Gastrocnemius medialis (tissue), 4 donors: ENCODE results near the gene FAM199X. TPM values are rescaled to one million over a fixed set of nuclear protein-coding genes. Genes with fewer than 3 reads are reported as not detected.

Experiments
- ATAC-seq, 2 donors: fragments of 150-250 bp; one replicate each; pipeline ENCODE4 v1.9.1; 2016
- DNase-seq, 2 donors: peaks; one replicate each; pipeline ENCODE4 v3.0.0-alpha.2; 2019
- H3K27ac ChIP-seq, 4 donors: fragments of 200-600 bp; sonication (generic); 1 replicate in 1 of 4; 2 replicates in 3 of 4; pipeline ENCODE4 v1.5.1; 2016 to 2018; ENCODE audit warnings: mild to moderate bottlenecking in 2 of 4, moderate library complexity in 1 of 4
- H3K27me3 ChIP-seq, 3 donors: fragments of 200-600 bp; sonication (generic) in 2 of 3; 1 replicate in 1 of 3; 2 replicates in 2 of 3; pipeline versions ENCODE4 v1.5.1 to v1.6.0; 2016 to 2019; ENCODE audit warnings: mild to moderate bottlenecking in 1 of 3, moderate library complexity in 1 of 3
- H3K36me3 ChIP-seq, 2 donors: fragments of 200-600 bp; sonication (generic) in 1 of 2; one replicate each; pipeline ENCODE4 v1.5.1; 2017 to 2018
- H3K4me1 ChIP-seq, 2 donors: fragments of 200-600 bp; sonication (generic) in 1 of 2; one replicate each; pipeline ENCODE4 v1.5.1; 2016 to 2017; ENCODE audit warnings: mild to moderate bottlenecking in 2 of 2
- H3K4me3 ChIP-seq, 4 donors: fragments of 200-600 bp; sonication (generic) in 3 of 4; 1 replicate in 1 of 4; 2 replicates in 3 of 4; pipeline ENCODE4 v1.5.1; 2016 to 2019; ENCODE audit warnings: mild to moderate bottlenecking in 2 of 4
- H3K9me3 ChIP-seq, 3 donors: fragments of 200-600 bp; sonication (generic) in 2 of 3; 1 replicate in 1 of 3; 2 replicates in 2 of 3; pipeline ENCODE4 v1.5.1; 2016 to 2019
- CTCF ChIP-seq, 5 experiments: fragments of 450-650 bp in 3 of 5; fragments of 200-600 bp in 2 of 5; sonication (generic) in 2 of 5; IDR thresholded peaks in 4 of 5; conservative IDR thresholded peaks in 1 of 5; 1 replicate in 4 of 5; 2 replicates in 1 of 5; pipeline ENCODE4 v1.5.1; 2016 to 2019; ENCODE audit warnings: antibody characterized with exemption in 5 of 5, mild to moderate bottlenecking in 3 of 5, moderate library complexity in 3 of 5
- POLR2A ChIP-seq, 2 donors: fragments of 450-650 bp; IDR thresholded peaks; one replicate each; pipeline ENCODE4 v1.6.1; 2017; ENCODE audit warnings: antibody characterized with exemption in 2 of 2, mild to moderate bottlenecking in 2 of 2, moderate library complexity in 2 of 2
- in situ Hi-C, 4 donors: fragments of 200-750 bp; cut with MboI; loops; one replicate each; pipeline versions ENCODE4 v1.15.0 to v1.8.0; 2017; ENCODE audit warnings: low sequenced_read_pairs in 4 of 4
- intact Hi-C: fragments of 100-400 bp; cut with DNase I; formaldehyde crosslinking; loops from one replicate; pipeline ENCODE4 v1.15.1; 2023; ENCODE audit warnings: low total_unique reads
- total RNA-seq, 4 donors: library from RNA; depleted of rRNA; stranded (reverse); fragments of >200 nt; gene quantifications; one replicate each; pipeline versions ENCODE4 v1.1.0 to v1.2.3, GENCODE V29; 2016

The FAM199X gene
- total RNA-seq, result 10 to 100 TPM; 13.4 to 23.4 (median 17.8) TPM

- Histone ChIP-seq H3K4me1 (peaks cover 0 to 12% of the 10 kb centered on the region in 2 donors), H3K27ac (peak within 1 kb of the TSS; percentile 70 to 89 (median 86)), H3K4me3 (peak within 1 kb of the TSS; percentile 66 to 78 (median 72)), H3K27me3 (no peaks in the 10 kb centered on the region), H3K36me3 (no peaks in the 10 kb centered on the region), H3K9me3 (no peaks in the 10 kb centered on the region)
- ATAC-seq, result peak; percentile 89
- in situ Hi-C loops (loop anchor here in 2 of 4 donors (25.0 kb wide), 1 partner anchor 479 kb away; the partner anchor contains the start of gene MORF4L2 (in 2 of the 2)), intact Hi-C loops (loop anchor here (1.0 to 5.0 kb wide), 2 partner anchors 9 to 479 kb away; partner anchors contain the start of genes MORF4L2 and SLC25A53)
- TF ChIP-seq CTCF (IDR thresholded peaks at IDR 0.05 in 4 of 5, conservative IDR thresholded peaks at IDR 0.05 in 1 of 5), result peak; percentile 72 to 84 (median 79)
- TF ChIP-seq POLR2A (IDR thresholded peaks at IDR 0.05), result peak; percentile 78 to 81
- DNase-seq, result peak; percentile 68 to 83
These were observed at the start of gene FAM199X for GRCh38 chrX:104165894-104166734. FAM199X (plus strand) TSS chrX:104166453; CDS start chrX:104166786, 333 bp downstream.

GRCh38 chrX:104117759-104118158, 48.5 kb upstream of the FAM199X start:
- TF ChIP-seq POLR2A (IDR thresholded peaks at IDR 0.05) (no peak), CTCF (IDR thresholded peaks at IDR 0.05 in 4 of 5, conservative IDR thresholded peaks at IDR 0.05 in 1 of 5) (no peak)
- Histone ChIP-seq H3K4me3 (no peak overlapping the region), H3K27ac (no peak overlapping the region), H3K9me3 (no peaks in the 10 kb centered on the region), H3K4me1 (no peaks in the 10 kb centered on the region), H3K27me3 (no peaks in the 10 kb centered on the region), H3K36me3 (no peaks in the 10 kb centered on the region)
- ATAC-seq (no peak), DNase-seq (no peak)
- intact Hi-C loops (no loop called here), in situ Hi-C loops (no loop called here)

GRCh38 chrX:104118765-104119164, 47.5 kb upstream of the FAM199X start:
- Histone ChIP-seq H3K27me3 (no peaks in the 10 kb centered on the region), H3K27ac (no peak overlapping the region), H3K4me3 (no peak overlapping the region), H3K9me3 (no peaks in the 10 kb centered on the region), H3K36me3 (no peaks in the 10 kb centered on the region), H3K4me1 (no peaks in the 10 kb centered on the region)
- ATAC-seq, result no peak
- intact Hi-C loops, result no loop called here
- TF ChIP-seq CTCF (IDR thresholded peaks at IDR 0.05 in 4 of 5, conservative IDR thresholded peaks at IDR 0.05 in 1 of 5), result no peak
- TF ChIP-seq POLR2A (IDR thresholded peaks at IDR 0.05), result no peak
- DNase-seq, result no peak
- in situ Hi-C loops, result no loop called here

- in situ Hi-C loops, result no loop called here
- no peaks in the 10 kb centered on the region for H3K36me3 ChIP-seq
- H3K4me3 ChIP-seq, result no peak overlapping the region
- TF ChIP-seq CTCF (IDR thresholded peaks at IDR 0.05 in 4 of 5, conservative IDR thresholded peaks at IDR 0.05 in 1 of 5), result no peak
- TF ChIP-seq POLR2A (IDR thresholded peaks at IDR 0.05), result no peak
- no peak overlapping the region for H3K27ac ChIP-seq
- H3K27me3 ChIP-seq, result no peaks in the 10 kb centered on the region
- no peaks in the 10 kb centered on the region for H3K9me3 ChIP-seq
- ATAC-seq (no peak), DNase-seq (no peak)
- intact Hi-C loops, result no loop called here
- no peaks in the 10 kb centered on the region for H3K4me1 ChIP-seq
These were observed 43.4 kb upstream of the FAM199X start for GRCh38 chrX:104122829-104123228.
